Caco-2 (cell line): ENCODE data around the gene LEPROT. TPM values are rescaled to one million over a fixed set of nuclear protein-coding genes. Genes with fewer than 3 reads are reported as not detected.

Source experiments
- BruUV-seq: library from RNA; stranded (reverse); fragments of 400-500 nt; replicated peaks from 2 replicates; lab custom pipeline; 2021; lab: Mats Ljungman, UMichigan
- CTCF ChIA-PET: fragments of 300-600 bp; sonication (Branson Sonifier 250); formaldehyde crosslinking; loops from one replicate; lab custom pipeline; 2022; ENCODE audit warnings: antibody characterized with exemption; lab: Charles Lee
- POLR2A ChIA-PET: fragments of 300-600 bp; sonication (Branson Sonifier 250); formaldehyde crosslinking; loops from one replicate; lab custom pipeline; 2022; ENCODE audit warnings: antibody characterized with exemption; lab: Charles Lee
- DNase-seq, 2 experiments: peaks; one replicate each; pipeline versions ENCODE4 v3.0.0 to v3.0.0-alpha.2; 2020 to 2022
- H3K27me3 ChIP-seq: replicated peaks from 2 replicates; pipeline ENCODE4 v1.6.0; 2011; ENCODE audit warnings: low read length; ENCODE audit not compliant: control insufficient read depth, insufficient read depth
- H3K36me3 ChIP-seq: 2 replicates; pipeline ENCODE4 v1.5.1; 2011; ENCODE audit warnings: low read length; ENCODE audit not compliant: control insufficient read depth, insufficient read depth
- H3K4me1 ChIP-seq: fragments of 250-450 bp; sonication (Bioruptor Pico); 2 replicates; pipeline ENCODE4 v1.5.1; 2020; ENCODE audit warnings: mild to moderate bottlenecking
- H3K4me3 ChIP-seq: 2 replicates; pipeline ENCODE4 v1.5.1; 2011; ENCODE audit warnings: low read depth, mild to moderate bottlenecking, control low read depth, low read length
- H3K9me3 ChIP-seq: fragments of 250-450 bp; sonication (Bioruptor Pico); 2 replicates; pipeline ENCODE4 v1.5.1; 2020; ENCODE audit warnings: mild to moderate bottlenecking, moderate library complexity
- H3K27ac Mint-ChIP-seq: one replicate; pipeline ENCODE4 v1.8.0; 2022; ENCODE audit warnings: mixed read lengths; ENCODE audit not compliant: unreplicated experiment
- H3K27me3 Mint-ChIP-seq: one replicate; pipeline ENCODE4 v1.8.0; 2022; ENCODE audit warnings: mixed read lengths; ENCODE audit not compliant: insufficient read depth, unreplicated experiment
- H3K36me3 Mint-ChIP-seq: one replicate; pipeline ENCODE4 v1.8.0; 2022; ENCODE audit warnings: mild to moderate bottlenecking, mixed read lengths; ENCODE audit not compliant: insufficient read depth, unreplicated experiment
- H3K4me1 Mint-ChIP-seq: one replicate; pipeline ENCODE4 v1.8.0; 2022; ENCODE audit warnings: low read depth, mixed read lengths; ENCODE audit not compliant: unreplicated experiment
- H3K4me3 Mint-ChIP-seq: one replicate; pipeline ENCODE4 v1.8.0; 2022; ENCODE audit warnings: mild to moderate bottlenecking, moderate library complexity, mixed read lengths; ENCODE audit not compliant: unreplicated experiment
- H3K9me3 Mint-ChIP-seq: one replicate; pipeline ENCODE4 v1.8.0; 2022; ENCODE audit warnings: mixed read lengths; ENCODE audit not compliant: unreplicated experiment
- intact Hi-C: fragments of 100-400 bp; cut with micrococcal nuclease; formaldehyde crosslinking; loops from one replicate; pipeline ENCODE4 v1.10.0; 2022; ENCODE audit not compliant: unreplicated experiment
- total RNA-seq: library from RNA; stranded (reverse); gene quantifications from 2 replicates; pipeline ENCODE4 v1.2.3, GENCODE V29; 2022
- TF ChIP-seq, protein P1 (sequence below), 2 experiments: fragments of 200-600 bp in 1 of 2; IDR thresholded peaks; 1 replicate in 1 of 2; 2 replicates in 1 of 2; pipeline versions ENCODE4 v1.5.1 to v1.8.0; 2011 to 2022; ENCODE audit warnings: antibody characterized with exemption in 1 of 2, control low read depth in 1 of 2, inconsistent platforms in 1 of 2, low read depth in 1 of 2, low read length in 1 of 2, mild to moderate bottlenecking in 1 of 2, moderate library complexity in 1 of 2; ENCODE audit not compliant: insufficient read depth in 1 of 2, severe bottlenecking in 1 of 2, unreplicated experiment in 1 of 2

Gene LEPROT
- total RNA-seq, 1 experiment from 2014 or later: 37.6 TPM

DNA sequence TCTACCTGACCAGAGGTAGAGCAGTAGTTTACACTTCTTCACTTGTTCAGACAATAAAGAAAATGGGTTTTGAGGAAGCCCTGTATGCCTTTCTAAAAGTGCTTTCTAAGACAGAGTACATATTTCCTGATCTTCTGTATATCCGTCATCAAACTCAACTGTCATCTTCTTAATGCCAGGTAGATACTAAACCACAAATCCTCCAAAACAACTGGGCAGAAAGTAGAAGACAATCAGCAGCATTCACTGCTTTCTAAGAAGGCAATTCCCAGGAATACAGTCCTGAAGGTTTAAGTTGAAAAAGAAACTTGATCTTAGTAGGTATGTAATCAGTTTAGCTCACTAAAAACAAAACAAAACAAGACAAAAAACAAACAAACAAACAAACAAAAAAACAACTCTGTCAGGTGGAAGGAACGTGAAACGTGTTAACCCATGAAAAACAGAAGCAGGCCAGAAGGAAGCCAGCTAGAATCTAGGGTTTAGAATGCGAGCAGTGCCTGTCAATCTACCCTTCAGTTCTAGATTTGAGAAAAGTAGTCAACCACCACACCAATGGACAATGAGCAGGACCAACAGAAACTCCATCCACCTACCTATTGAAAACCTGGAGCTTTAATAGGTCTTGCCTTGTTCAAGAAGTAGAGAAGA lies 59.2 kb downstream of the LEPROT start:
- ChIA-PET POLR2A (no interaction called here), CTCF (no interaction called here)
- Mint-ChIP-seq H3K36me3 (no peaks in the 10 kb centered on the region), H3K4me3 (no peak overlapping the region), H3K9me3 (no peaks in the 10 kb centered on the region), H3K27ac (no peak overlapping the region), H3K27me3 (no peaks in the 10 kb centered on the region), H3K4me1 (no peaks in the 10 kb centered on the region)
- Histone ChIP-seq H3K4me3 (no peak overlapping the region), H3K4me1 (no peaks in the 10 kb centered on the region), H3K36me3 (no peaks in the 10 kb centered on the region), H3K9me3 (no peaks in the 10 kb centered on the region), H3K27me3 (no peaks in the 10 kb centered on the region)
- intact Hi-C loops: no loop called here
- TF ChIP-seq, protein P1, sequence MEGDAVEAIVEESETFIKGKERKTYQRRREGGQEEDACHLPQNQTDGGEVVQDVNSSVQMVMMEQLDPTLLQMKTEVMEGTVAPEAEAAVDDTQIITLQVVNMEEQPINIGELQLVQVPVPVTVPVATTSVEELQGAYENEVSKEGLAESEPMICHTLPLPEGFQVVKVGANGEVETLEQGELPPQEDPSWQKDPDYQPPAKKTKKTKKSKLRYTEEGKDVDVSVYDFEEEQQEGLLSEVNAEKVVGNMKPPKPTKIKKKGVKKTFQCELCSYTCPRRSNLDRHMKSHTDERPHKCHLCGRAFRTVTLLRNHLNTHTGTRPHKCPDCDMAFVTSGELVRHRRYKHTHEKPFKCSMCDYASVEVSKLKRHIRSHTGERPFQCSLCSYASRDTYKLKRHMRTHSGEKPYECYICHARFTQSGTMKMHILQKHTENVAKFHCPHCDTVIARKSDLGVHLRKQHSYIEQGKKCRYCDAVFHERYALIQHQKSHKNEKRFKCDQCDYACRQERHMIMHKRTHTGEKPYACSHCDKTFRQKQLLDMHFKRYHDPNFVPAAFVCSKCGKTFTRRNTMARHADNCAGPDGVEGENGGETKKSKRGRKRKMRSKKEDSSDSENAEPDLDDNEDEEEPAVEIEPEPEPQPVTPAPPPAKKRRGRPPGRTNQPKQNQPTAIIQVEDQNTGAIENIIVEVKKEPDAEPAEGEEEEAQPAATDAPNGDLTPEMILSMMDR (IDR thresholded peaks at IDR 0.05; ENCODE audit: insufficient read depth in 1 of 2, low read depth in 1 of 2, low read length in 1 of 2, severe bottlenecking in 1 of 2, unreplicated experiment in 1 of 2): no peak
- no TSS peak for BruUV-seq
- DNase-seq: no peak

DNA sequence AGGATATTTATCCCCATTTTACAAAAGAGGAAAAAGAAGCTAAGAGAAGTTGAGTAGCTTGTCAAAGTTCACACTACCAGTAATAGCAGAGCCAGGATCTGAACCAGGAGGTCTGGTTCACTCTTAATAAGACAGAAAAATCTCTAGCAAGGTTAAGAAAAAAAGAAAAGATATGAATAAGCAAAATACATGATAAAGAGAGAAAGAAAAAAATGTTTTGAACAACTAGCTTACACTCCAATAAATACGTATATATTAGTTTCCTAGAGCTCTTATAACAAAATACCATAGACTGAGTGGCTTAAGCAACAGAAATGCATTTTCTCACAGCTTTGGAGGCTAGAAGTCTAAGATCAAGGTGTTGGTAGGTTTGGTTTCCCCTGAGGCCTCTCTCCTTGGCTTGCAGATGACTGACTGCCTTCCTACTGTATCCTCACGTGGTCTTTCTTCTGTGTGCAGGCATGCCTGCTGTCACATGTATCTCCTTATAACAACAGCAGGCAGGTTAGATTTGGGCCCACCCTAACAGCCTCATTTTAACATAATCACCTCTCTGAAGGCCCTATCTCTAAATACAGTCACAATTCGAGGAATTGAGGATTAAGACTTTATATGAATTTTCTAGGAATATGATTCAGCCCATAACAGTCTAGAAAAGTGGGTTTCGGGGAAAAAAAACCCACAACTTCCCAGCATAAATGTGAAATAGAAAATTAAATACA lies 60.4 kb downstream of the LEPROT start:
- no peaks in the 10 kb centered on the region for H3K4me1 Mint-ChIP-seq
- ChIA-PET POLR2A (no interaction called here), CTCF (no interaction called here)
- intact Hi-C loops: no loop called here
- TF ChIP-seq, protein P1 (IDR thresholded peaks at IDR 0.05; ENCODE audit: insufficient read depth in 1 of 2, low read depth in 1 of 2, low read length in 1 of 2, severe bottlenecking in 1 of 2, unreplicated experiment in 1 of 2): no peak
- H3K27me3 Mint-ChIP-seq: no peaks in the 10 kb centered on the region
- Histone ChIP-seq H3K4me3 (no peak overlapping the region), H3K36me3 (no peaks in the 10 kb centered on the region), H3K27me3 (no peaks in the 10 kb centered on the region), H3K4me1 (no peaks in the 10 kb centered on the region), H3K9me3 (no peaks in the 10 kb centered on the region)
- no peak overlapping the region for H3K4me3 Mint-ChIP-seq
- no peaks in the 10 kb centered on the region for H3K36me3 Mint-ChIP-seq
- no peak overlapping the region for H3K27ac Mint-ChIP-seq
- DNase-seq: no peak
- no TSS peak for BruUV-seq
- H3K9me3 Mint-ChIP-seq: no peaks in the 10 kb centered on the region

DNA sequence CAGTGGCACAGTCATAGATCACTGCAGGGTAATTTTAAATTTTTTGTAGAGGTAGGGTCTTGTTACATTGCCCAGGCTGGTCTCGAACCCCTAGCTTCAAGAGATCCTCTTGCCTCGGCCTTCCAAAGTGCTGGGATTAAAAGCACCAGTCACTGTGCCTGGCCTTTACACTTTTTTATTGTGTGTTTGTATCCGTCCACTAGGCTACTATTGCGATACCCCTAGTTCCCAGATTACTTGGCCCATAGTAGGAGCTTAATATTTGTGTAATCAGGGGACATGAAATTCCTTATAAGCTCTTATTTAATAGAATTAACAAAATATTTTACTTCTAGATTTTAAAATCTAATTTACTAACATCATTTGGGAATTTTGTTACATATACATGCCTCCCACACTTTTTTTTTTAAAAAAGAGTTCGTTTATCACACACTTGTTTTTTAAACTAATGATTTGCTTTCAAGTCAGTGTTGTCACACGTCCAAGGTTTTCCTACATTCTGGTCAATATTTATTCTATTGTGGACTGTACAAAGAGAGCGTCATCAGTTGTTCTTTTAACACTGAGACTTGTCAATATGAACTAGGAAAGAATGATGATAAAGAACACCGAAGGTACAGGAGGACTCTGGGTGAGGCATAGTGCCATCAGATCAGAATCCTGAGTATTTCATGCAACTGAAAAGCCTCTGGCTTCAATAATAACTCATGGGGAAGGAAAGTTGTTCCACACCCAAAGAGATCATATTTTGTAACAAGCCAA lies 63.7 kb downstream of the LEPROT start:
- intact Hi-C loops: no loop called here
- no peaks in the 10 kb centered on the region for H3K36me3 ChIP-seq
- H3K9me3 ChIP-seq: no peaks in the 10 kb centered on the region
- POLR2A ChIA-PET: no interaction called here
- CTCF ChIA-PET: no interaction called here
- no peak overlapping the region for H3K4me3 ChIP-seq
- H3K4me1 ChIP-seq: no peaks in the 10 kb centered on the region
- H3K27me3 ChIP-seq: no peaks in the 10 kb centered on the region
- TF ChIP-seq, protein P1 (IDR thresholded peaks at IDR 0.05; ENCODE audit: insufficient read depth in 1 of 2, low read depth in 1 of 2, low read length in 1 of 2, severe bottlenecking in 1 of 2, unreplicated experiment in 1 of 2): no peak
- BruUV-seq: no TSS peak
- Mint-ChIP-seq H3K4me3 (no peak overlapping the region), H3K27me3 (no peaks in the 10 kb centered on the region), H3K27ac (no peak overlapping the region), H3K4me1 (no peaks in the 10 kb centered on the region), H3K9me3 (no peaks in the 10 kb centered on the region), H3K36me3 (no peaks in the 10 kb centered on the region)
- peak in 1 of 2 experiments; percentile 2 for DNase-seq
